SK-N-SH (cell line): ENCODE results near the gene ZFP62. TPM values are rescaled to one million over a fixed set of nuclear protein-coding genes. Genes with fewer than 3 reads are reported as not detected.
A peak's percentile ranks its signal among the peaks of the same experiment; 100 is the strongest.

Experiments used
- CTCF ChIA-PET: fragments of 300-600, 350-600 bp; formaldehyde crosslinking; extraction: SDS; loops from one replicate; lab custom pipeline; 2021; lab: Yijun Ruan, JAX
- POLR2A ChIA-PET: fragments of 350-600 bp; sonication (Branson Sonifier 250); formaldehyde crosslinking; extraction: SDS; loops from one replicate; lab custom pipeline; 2020; ENCODE audit warnings: antibody characterized with exemption, inconsistent platforms; lab: Yijun Ruan, JAX
- DNase-seq: peaks from one replicate; pipeline ENCODE4 v3.0.0; 2012
- H2AFZ ChIP-seq: fragments of 200-600 bp; sonication (generic); 2 replicates; pipeline ENCODE4 v1.8.1; 2016; ENCODE audit warnings: antibody characterized with exemption, mild to moderate bottlenecking, low read depth
- H3F3A ChIP-seq: fragments of 200-600 bp; sonication (generic); replicated peaks from 2 replicates; pipeline ENCODE3; 2016; ENCODE audit warnings: antibody characterized with exemption, mild to moderate bottlenecking; ENCODE audit not compliant: insufficient read depth
- H3K27ac ChIP-seq, 2 experiments: fragments of 200-500 bp in 1 of 2; fragments of 200-600 bp in 1 of 2; sonication (Bioruptor generic) in 1 of 2; sonication (generic), shearing (Covaris generic) in 1 of 2; 2 replicates each; pipeline versions ENCODE4 v1.5.1 to v1.6.1; 2014 to 2016; ENCODE audit warnings: low read depth in 2 of 2, inconsistent platforms in 1 of 2, low read length in 1 of 2, mild to moderate bottlenecking in 1 of 2, mixed read lengths in 1 of 2
- H3K27me3 ChIP-seq: fragments of 200-600 bp; sonication (generic), shearing (Covaris generic); 2 replicates; pipeline ENCODE4 v1.6.1; 2016; ENCODE audit warnings: mixed run types; ENCODE audit not compliant: insufficient read depth
- H3K36me3 ChIP-seq, 2 experiments: fragments of 200-500 bp in 1 of 2; fragments of 200-600 bp in 1 of 2; sonication (Bioruptor generic) in 1 of 2; sonication (generic) in 1 of 2; replicated peaks in 1 of 2; 2 replicates each; pipeline versions ENCODE3 to v1.5.1; 2014 to 2016; ENCODE audit warnings: low read length in 1 of 2, mild to moderate bottlenecking in 1 of 2; ENCODE audit not compliant: insufficient read depth in 2 of 2, control insufficient read depth in 1 of 2
- H3K4me1 ChIP-seq, 2 experiments: fragments of 200-500 bp in 1 of 2; fragments of 200-600 bp in 1 of 2; sonication (Bioruptor generic) in 1 of 2; sonication (generic), shearing (Covaris generic) in 1 of 2; 2 replicates each; pipeline versions ENCODE4 v1.5.1 to v1.6.1; 2014 to 2016; ENCODE audit warnings: low read depth in 1 of 2, low read length in 1 of 2, mixed run types in 1 of 2; ENCODE audit not compliant: insufficient read depth in 2 of 2, control insufficient read depth in 1 of 2
- H3K4me2 ChIP-seq: fragments of 200-600 bp; sonication (generic), shearing (Covaris generic); 2 replicates; pipeline ENCODE4 v1.6.1; 2017; ENCODE audit warnings: mixed run types
- H3K4me3 ChIP-seq, 2 experiments: fragments of 200-500 bp in 1 of 2; fragments of 200-600 bp in 1 of 2; sonication (Bioruptor generic) in 1 of 2; sonication (generic), shearing (Covaris generic) in 1 of 2; 2 replicates each; pipeline versions ENCODE4 v1.5.1 to v1.8.1; 2014 to 2016; ENCODE audit warnings: low read depth in 2 of 2, inconsistent platforms in 1 of 2, low read length in 1 of 2, mild to moderate bottlenecking in 1 of 2, mixed read lengths in 1 of 2, moderate library complexity in 1 of 2
- H3K79me2 ChIP-seq: fragments of 200-600 bp; sonication (generic); 2 replicates; pipeline ENCODE4 v1.8.1; 2017; ENCODE audit warnings: mild to moderate bottlenecking; ENCODE audit not compliant: insufficient read depth
- H3K9ac ChIP-seq: fragments of 200-600 bp; sonication (generic); 2 replicates; pipeline ENCODE4 v1.6.1; 2017; ENCODE audit warnings: mixed run types
- H3K9me2 ChIP-seq: fragments of 200-600 bp; sonication (generic); 2 replicates; pipeline ENCODE4 v1.6.1; 2017; ENCODE audit warnings: mixed run types
- H3K9me3 ChIP-seq: fragments of 200-600 bp; sonication (generic); 2 replicates; pipeline ENCODE4 v1.6.1; 2017; ENCODE audit warnings: mixed run types, mild to moderate bottlenecking, moderate library complexity
- H4K20me1 ChIP-seq: fragments of 200-600 bp; sonication (generic); 2 replicates; pipeline ENCODE4 v1.6.1; 2017; ENCODE audit warnings: mild to moderate bottlenecking, mixed run types; ENCODE audit not compliant: insufficient read depth
- CTCF ChIP-seq: fragments of 200-600 bp; sonication (generic); IDR thresholded peaks from 2 replicates; pipeline ENCODE4 v1.6.1; 2017; ENCODE audit warnings: antibody characterized with exemption, mild to moderate bottlenecking, moderate library complexity
- FOSL2 ChIP-seq: IDR thresholded peaks from 2 replicates; pipeline ENCODE4 v1.4.0; 2012; ENCODE audit warnings: low read depth, mild to moderate bottlenecking, moderate library complexity, borderline replicate concordance
- FOXJ3 ChIP-seq: sonication (generic); formaldehyde crosslinking; IDR thresholded peaks from 2 replicates; pipeline ENCODE4 v1.5.1; 2020; ENCODE audit warnings: mild to moderate bottlenecking, missing genetic modification reagents
- GATA2 ChIP-seq: sonication (generic); formaldehyde crosslinking; IDR thresholded peaks from 2 replicates; pipeline ENCODE4 v1.5.0; 2020; ENCODE audit warnings: mild to moderate bottlenecking, missing genetic modification reagents
- JUND ChIP-seq: IDR thresholded peaks from 2 replicates; pipeline ENCODE4 v1.4.0; 2012
- POLR2AphosphoS5 ChIP-seq: IDR thresholded peaks from 2 replicates; pipeline ENCODE4 v1.6.1; 2012; ENCODE audit warnings: low read depth, low read length
- TAF1 ChIP-seq: IDR thresholded peaks from 2 replicates; pipeline ENCODE4 v1.6.1; 2012; ENCODE audit warnings: low read depth, mild to moderate bottlenecking, low read length, moderate library complexity, borderline replicate concordance
- USF2 ChIP-seq: fragments of 150-350 bp; IDR thresholded peaks from 2 replicates; pipeline ENCODE4 v1.6.1; 2017; ENCODE audit warnings: antibody characterized with exemption, low read length, low read depth, borderline replicate concordance
- WGBS: methylation state at CpG from one replicate; pipeline ENCODE4 v1.1.6; 2017; ENCODE audit warnings: low lambda C conversion rate; 5-methylcytosine and 5-hydroxymethylcytosine counted together
- polyA plus RNA-seq, 3 experiments: library from polyadenylated mRNA; depleted of rRNA; stranded (reverse); fragments of >200 nt; gene quantifications; 2 replicates each; pipeline ENCODE4 v1.2.3, GENCODE V29; 2012

The ZFP62 gene
- polyA plus RNA-seq, 1 of the 3 experiments (the other 2 are of a cell fraction) = 6.0 TPM

- TF ChIP-seq CTCF (peak; percentile 42), FOXJ3 (CRISPR knock-in tag) (no peak)
- Histone ChIP-seq H3K36me3 (peaks cover 13 to 14% of the 10 kb centered on the region in 2 experiments), H3K4me2 (peak overlapping the region; percentile 98), H3K27me3 (no peaks in the 10 kb centered on the region), H3F3A (peaks cover 8% of the 10 kb centered on the region), H3K79me2 (peaks cover 43% of the 10 kb centered on the region), H2AFZ (peak overlapping the region; percentile 99), H3K9me2 (no peaks in the 10 kb centered on the region), H3K9me3 (no peaks in the 10 kb centered on the region), H3K4me1 (no peaks in the 10 kb centered on the region; a peak in 2 of 4 replicates), H3K27ac (peak overlapping the region; percentile 77 to 90), H4K20me1 (no peaks in the 10 kb centered on the region), H3K4me3 (peak overlapping the region; percentile 87 to 99), H3K9ac (peak overlapping the region; percentile 98)
- ChIA-PET POLR2A (interaction anchor here (1.5 to 1.7 kb wide), 2 partner anchors 29 to 50 kb away, joined by 6 to 9 read pairs; no protein-coding TSS in a partner anchor), CTCF (interaction anchor here (1.3 to 1.4 kb wide), 2 partner anchors 23 to 76 kb away, joined by 3 to 4 read pairs; no protein-coding TSS in a partner anchor)
- peak; percentile 65 for DNase-seq
- 1% methylated on average over 17 of the region's 18 CpGs for WGBS
These were observed 696 bp downstream of the ZFP62 start for GRCh38 chr5:180860273-180860886.

GRCh38 chr5:180858586-180858985 lies 2.5 kb downstream of the ZFP62 start:
- CTCF ChIA-PET = no interaction called here
- no peak for DNase-seq
- TF ChIP-seq JUND = no peak
- no peak for TF ChIP-seq FOSL2
- no peak for TF ChIP-seq TAF1
- no peak for TF ChIP-seq POLR2AphosphoS5
- no peak for TF ChIP-seq GATA2 (CRISPR knock-in tag)
- no peak for TF ChIP-seq USF2
- TF ChIP-seq, all 33 proteins: peak for 0
- Histone ChIP-seq H2AFZ (no peak overlapping the region), H3K9me2 (no peaks in the 10 kb centered on the region), H3K79me2 (peaks cover 49% of the 10 kb centered on the region), H3K27me3 (no peaks in the 10 kb centered on the region), H3K9ac (no peak overlapping the region), H3K9me3 (no peaks in the 10 kb centered on the region), H3K4me3 (no peak overlapping the region), H3K27ac (no peak overlapping the region), H3K36me3 (peaks cover 22 to 23% of the 10 kb centered on the region in 2 experiments), H3K4me1 (no peaks in the 10 kb centered on the region; a peak in 2 of 4 replicates), H3F3A (peaks cover 8% of the 10 kb centered on the region), H3K4me2 (no peak overlapping the region), H4K20me1 (no peaks in the 10 kb centered on the region)
- WGBS = 92% methylated on average over 6 of the region's 6 CpGs
- POLR2A ChIA-PET = no interaction called here
